NCI-H748 treated with DMSO at 0.1 percent for 48 hours (cell line): Measurements from ENCODE around the gene APOBEC3C.
"Not testable (repeated sequence)": the region's sequence is repeated elsewhere in the genome, so short reads cannot be mapped to it uniquely, and the experiment has no call there.

Source experiments
- DNase-seq: peaks from one replicate; lab custom pipeline; 2025; lab: John Stamatoyannopoulos, UW

The APOBEC3C gene

GRCh38 chr22:39013942-39014722 is at the start of gene APOBEC3C:
Gene APOBEC3C, plus strand, starts transcription at chr22:39014257. Its CDS starts 106 bp downstream, at chr22:39014363.
- no peak for DNase-seq

- no peak for DNase-seq
Observed at GRCh38 chr22:38964306-38964705, 49.8 kb upstream of the APOBEC3C start.

- DNase-seq, result no peak
Observed at GRCh38 chr22:38964989-38965388, 49.1 kb upstream of the APOBEC3C start.

- no peak for DNase-seq
Observed at GRCh38 chr22:38965614-38966379, 48.3 kb upstream of the APOBEC3C start.

GRCh38 chr22:38966380-38966702 is 47.7 kb upstream of the APOBEC3C start:
- no peak for DNase-seq

GRCh38 chr22:38966942-38967341 is 47.1 kb upstream of the APOBEC3C start:
- no peak for DNase-seq

- no peak for DNase-seq
Observed at GRCh38 chr22:38967451-38968450, 46.3 kb upstream of the APOBEC3C start.

GRCh38 chr22:38968801-38969200 is 45.3 kb upstream of the APOBEC3C start:
- no peak for DNase-seq

- no peak for DNase-seq
Observed at GRCh38 chr22:38970551-38970950, 43.5 kb upstream of the APOBEC3C start.

GRCh38 chr22:38971202-38971601 is 42.9 kb upstream of the APOBEC3C start:
- no peak for DNase-seq

- no peak for DNase-seq
Observed at GRCh38 chr22:38971791-38972190, 42.3 kb upstream of the APOBEC3C start.

GRCh38 chr22:38972558-38972957 is 41.5 kb upstream of the APOBEC3C start:
- DNase-seq, result no peak

- DNase-seq, result peak; percentile 7
Observed at GRCh38 chr22:38973289-38974169, 40.5 kb upstream of the APOBEC3C start.

- DNase-seq, result no peak
Observed at GRCh38 chr22:38974170-38974825, 39.8 kb upstream of the APOBEC3C start.

- DNase-seq, result no peak
Observed at GRCh38 chr22:38974826-38975175, 39.3 kb upstream of the APOBEC3C start.

- not testable (repeated sequence) for DNase-seq
Observed at GRCh38 chr22:38977289-38977688, 36.8 kb upstream of the APOBEC3C start.

- DNase-seq, result not testable (repeated sequence)
Observed at GRCh38 chr22:38980587-38980986, 33.5 kb upstream of the APOBEC3C start.

- DNase-seq, result no peak
Observed at GRCh38 chr22:38981005-38981991, 32.8 kb upstream of the APOBEC3C start.
